GM19239 (cell line): ENCODE data around the gene PTPRN2.
"Not testable (repeated sequence)": the region's sequence is repeated elsewhere in the genome, so short reads cannot be mapped to it uniquely, and the experiment has no call there.

Experiments
- DNase-seq: peaks from one replicate; pipeline ENCODE4 v3.0.0; 2011; ENCODE audit warnings: low spot score; ENCODE audit not compliant: insufficient read length
- FAIRE-seq: peaks from 2 replicates; lab custom pipeline; 2011; peaks lifted over from hg19 to GRCh38; lab: Jason Lieb, UNC

The PTPRN2 gene

GRCh38 chr7:157928808-157929425 is 658.7 kb downstream of the PTPRN2 start:
- no peak for FAIRE-seq

GRCh38 chr7:157928171-157928794 is 659.3 kb downstream of the PTPRN2 start:
- FAIRE-seq (no peak), DNase-seq (no peak)

More at GRCh38 chr7:157928808-157929425, 658.7 kb downstream of the PTPRN2 start:
- no peak for DNase-seq

- DNase-seq (no peak), FAIRE-seq (no peak)
These were observed 660.2 kb downstream of the PTPRN2 start for GRCh38 chr7:157927313-157927925.

DNA sequence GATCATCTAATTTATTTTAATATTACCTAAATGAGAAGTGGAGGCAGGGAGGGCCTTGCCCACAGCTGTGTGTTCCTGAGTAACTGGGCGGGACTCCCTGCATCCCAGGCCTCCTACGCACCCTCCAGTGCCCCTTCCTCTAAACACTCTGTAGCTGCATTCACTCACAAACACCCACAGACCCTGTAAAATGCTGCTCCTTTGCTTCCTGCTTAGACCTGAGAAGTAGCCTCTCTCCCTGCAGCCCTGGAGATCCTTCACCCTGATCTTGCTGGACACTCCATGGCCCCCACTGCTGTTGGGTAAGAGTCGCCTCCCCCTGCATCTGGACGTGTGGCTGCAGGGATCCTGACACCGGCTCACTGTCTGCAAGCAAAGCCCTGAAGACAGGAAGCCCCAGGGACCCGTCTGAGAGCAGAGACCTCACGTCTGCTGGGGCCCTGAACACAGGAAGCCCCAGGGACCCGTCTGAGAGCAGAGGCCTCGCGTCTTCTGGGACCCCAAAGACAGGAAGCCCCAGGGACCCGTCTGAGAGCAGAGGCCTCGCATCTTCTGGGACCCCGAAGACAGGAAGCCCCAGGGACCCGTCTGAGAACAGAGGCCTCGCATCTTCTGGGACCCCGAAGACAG is 661.0 kb downstream of the PTPRN2 start:
- DNase-seq, result no peak
- no peak for FAIRE-seq

DNA sequence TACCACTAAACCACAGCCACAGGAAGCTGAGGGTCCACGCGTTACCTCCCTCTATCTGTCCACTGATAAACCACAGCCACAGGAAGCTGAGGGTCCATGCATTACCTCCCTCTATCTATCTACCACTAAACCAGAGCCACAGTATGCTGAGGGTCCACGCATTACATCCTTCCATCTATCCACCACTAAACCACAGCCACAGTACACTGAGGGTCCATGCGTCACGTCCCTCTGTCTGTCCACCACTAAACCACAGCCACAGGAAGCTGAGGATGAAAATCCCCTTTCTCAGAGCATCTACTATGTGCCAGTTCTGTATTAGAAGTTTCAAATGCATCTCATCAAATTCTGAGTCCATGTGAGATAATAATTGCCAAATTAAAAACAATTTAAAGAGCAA is 661.5 kb downstream of the PTPRN2 start:
- DNase-seq, result no peak
- no peak for FAIRE-seq

DNA sequence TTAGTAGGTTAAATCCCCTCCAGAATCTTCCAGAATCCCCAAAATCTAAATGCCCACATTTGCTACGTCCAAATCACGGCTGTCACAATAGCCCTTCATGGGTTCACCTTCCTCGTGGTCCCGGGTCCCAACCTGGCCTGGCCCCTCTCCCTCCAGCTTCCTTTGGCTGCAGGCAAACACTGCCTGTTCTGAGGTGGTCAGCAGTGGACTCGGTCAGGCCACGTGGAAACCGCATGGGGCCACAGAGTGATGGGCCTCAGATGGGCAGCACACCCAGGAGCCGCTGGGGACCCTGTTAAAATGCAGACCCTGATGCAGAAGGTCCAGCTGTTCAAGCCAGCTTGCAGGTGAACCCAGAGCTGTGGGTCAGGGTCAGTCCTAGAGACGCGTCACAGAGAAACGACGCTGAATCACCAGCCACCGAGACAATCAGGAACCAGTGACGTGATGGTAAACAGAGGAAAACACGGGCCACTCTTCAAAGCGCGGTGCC is 662.2 kb downstream of the PTPRN2 start:
- DNase-seq (no peak), FAIRE-seq (no peak)

DNA sequence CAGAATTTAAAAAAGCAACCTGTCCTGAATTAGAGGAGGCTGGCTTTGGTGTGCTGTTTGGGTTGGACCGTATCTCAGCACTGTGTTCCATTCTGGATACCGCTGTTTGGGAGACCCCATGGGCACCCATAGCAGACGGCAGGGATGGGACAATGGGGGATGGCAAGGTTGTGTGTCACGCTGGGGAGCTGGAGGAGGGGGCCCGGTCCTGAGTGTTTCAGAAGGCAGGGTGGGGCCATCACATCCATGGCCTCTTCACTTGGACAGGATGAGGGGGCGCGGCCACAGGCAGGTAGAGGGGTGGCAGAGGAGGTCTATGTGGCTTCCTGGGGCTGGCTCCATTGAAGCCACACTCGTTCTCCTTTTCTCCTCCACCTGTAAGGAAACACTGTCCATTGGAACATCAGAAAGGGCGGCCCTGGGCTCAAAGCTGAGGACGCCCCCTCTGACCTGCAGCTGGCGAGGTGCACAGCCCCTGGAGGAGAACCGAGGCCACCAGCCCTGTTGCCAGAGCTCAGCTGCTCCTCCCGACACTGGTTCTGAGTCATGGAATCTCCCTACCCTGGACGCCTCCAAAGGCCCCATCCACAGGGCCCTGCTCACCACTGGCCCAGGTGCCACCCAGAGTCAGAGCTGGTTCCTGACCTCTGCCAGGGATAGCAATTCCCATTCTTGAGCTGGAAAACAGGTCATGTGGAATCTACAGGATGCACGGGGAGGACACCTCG is 663.6 kb downstream of the PTPRN2 start:
- DNase-seq, result no peak
- no peak for FAIRE-seq

- no peak for FAIRE-seq
- DNase-seq, result no peak
These were observed 665.0 kb downstream of the PTPRN2 start for GRCh38 chr7:157922576-157922975.

DNA sequence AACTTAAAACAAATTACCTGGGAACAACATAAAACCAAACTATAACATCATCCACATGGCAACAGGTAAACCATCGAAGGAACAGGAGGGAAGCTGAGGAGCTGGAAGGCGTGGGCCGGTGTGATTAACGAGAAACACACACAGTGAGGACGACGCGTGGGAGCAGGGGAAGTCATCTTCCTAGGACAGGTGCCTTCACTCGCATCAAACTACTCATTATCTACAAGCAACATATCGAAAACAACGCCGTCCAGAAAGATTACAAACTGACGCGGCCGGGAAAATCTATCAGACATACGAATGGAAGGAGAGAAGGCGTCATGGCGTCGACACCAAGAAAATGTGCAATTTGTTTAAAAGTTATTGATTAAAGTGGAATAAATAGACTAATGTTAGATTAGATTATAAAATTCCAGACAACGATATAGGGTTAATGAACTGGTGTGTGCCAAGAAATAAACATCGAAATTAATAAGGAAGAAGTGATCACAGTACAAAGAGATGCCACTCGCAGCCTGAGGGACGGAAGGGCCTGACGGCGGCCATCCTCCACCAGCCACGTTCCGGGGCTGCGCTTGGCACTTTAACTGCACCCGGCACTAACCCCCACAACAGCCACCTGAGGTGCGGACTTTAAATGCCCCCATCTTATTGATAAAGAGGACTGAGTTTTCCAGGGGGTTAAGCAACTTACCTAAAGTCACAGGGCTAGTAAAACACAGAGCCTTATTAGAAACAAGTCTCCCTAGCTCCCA is 669.1 kb downstream of the PTPRN2 start:
- DNase-seq (no peak), FAIRE-seq (no peak)

GRCh38 chr7:157916946-157917640 is 670.5 kb downstream of the PTPRN2 start:
- no peak for DNase-seq
- FAIRE-seq, result no peak

GRCh38 chr7:157910446-157910845 is 677.2 kb downstream of the PTPRN2 start:
- no peak for FAIRE-seq
- DNase-seq, result no peak

DNA sequence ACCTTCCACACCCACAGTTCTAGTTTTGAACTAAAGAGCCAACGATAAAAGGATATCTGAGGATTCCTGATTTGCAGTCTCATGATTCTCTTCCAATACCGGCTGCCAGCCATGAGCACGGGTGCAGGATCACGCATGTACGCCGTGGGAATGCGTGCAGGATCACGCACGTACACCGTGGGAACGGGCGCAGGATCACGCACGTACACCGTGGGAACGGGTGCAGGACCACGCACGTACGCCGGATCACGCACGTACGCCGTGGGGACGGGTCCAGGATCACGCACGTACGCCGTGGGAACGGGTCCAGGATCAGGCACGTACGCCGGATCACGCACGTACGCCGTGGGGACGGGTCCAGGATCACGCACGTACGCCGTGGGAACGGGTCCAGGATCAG is 677.6 kb downstream of the PTPRN2 start:
- not testable (repeated sequence) for DNase-seq, FAIRE-seq

DNA sequence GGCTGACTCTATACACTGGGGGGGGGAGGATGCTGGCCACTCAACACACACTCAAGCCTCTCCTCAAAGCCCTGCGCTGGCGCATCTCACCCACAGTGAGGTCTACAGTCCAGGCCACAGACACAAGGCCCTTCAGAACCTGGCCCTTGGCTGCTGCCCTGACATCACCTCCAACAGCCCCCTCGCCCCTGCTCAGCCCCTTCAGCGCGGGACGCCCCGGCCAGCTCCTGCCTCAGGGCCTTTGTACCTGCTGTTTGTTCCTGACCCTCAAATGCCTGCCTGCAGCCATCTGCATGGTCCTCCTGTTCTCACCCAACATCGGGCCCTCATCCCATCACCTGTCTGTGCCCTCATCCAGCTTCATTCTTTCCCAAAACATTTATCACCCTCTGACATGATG is 678.3 kb downstream of the PTPRN2 start:
- no peak for FAIRE-seq
- DNase-seq, result no peak

GRCh38 chr7:157908006-157908782 is 679.4 kb downstream of the PTPRN2 start:
- FAIRE-seq (no peak), DNase-seq (no peak)

GRCh38 chr7:157907091-157907490 is 680.5 kb downstream of the PTPRN2 start:
- no peak for FAIRE-seq
- DNase-seq, result no peak

DNA sequence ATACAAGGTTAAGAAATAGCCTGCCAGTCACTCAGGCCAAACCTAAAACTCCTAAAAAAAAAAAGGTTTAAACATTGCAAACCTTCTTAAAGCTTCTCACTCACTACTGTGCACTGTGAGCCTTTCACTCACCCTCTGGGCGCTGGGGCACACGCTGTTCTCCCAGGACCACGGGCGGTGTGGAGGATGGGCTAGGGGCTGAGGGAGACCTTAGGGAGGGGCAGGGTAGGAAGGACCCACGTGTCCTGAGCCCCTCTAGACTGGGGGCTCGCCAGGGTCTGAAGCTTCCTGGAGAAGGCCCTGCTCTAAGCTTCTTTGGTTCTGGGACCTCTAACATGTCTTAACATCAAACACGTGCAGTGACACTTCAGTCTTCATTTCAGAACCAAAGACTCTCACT is 681.0 kb downstream of the PTPRN2 start:
- DNase-seq (no peak), FAIRE-seq (no peak)

DNA sequence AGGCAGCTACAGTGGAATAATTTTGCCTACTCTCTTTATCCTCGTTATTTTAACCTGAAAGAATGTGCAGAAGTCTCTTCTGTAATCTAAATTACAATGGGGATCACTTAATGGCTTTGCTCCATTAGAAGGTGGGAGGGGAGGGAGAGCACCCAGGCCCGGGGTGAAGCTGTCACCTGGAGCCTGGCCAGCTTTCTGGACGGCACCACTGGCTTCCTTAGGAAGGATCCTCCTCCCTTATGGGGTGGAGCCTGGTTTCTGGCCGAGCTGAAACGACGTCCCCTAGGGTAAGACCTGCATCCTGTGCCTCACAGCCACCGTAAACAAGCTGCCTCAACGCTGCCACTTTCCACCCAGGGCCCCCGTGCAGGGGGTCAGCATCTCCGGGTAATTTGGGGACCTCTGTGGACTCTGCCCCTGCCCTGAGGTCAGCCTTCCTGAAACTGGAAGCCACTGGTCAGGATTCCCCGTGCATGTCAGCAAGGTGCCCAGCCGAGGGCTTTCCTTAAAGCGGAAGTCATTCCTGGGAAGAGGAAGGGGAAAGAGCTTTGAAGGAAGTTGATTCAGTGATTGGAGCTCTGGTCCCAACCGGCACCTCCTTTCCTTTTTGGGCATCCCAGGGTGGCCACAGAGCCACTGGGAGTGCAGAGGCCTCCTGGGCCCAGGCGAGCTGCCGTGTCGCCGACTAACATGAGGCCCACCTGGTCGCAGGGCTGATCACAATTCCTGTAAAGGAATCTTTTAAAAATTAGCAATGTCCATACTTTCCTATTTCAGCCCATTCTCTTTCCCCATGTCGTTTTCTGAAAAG is 681.8 kb downstream of the PTPRN2 start:
- FAIRE-seq, result no peak
- DNase-seq, result no peak
